Chondrocyte (in vitro differentiated cells): Measurements from ENCODE around the gene FAM204A. TPM values are rescaled to one million over a fixed set of nuclear protein-coding genes. Genes with fewer than 3 reads are reported as not detected.

Experiments used
- DNase-seq: peaks from one replicate; pipeline ENCODE4 v3.0.0; 2021; ENCODE audit warnings: mixed read lengths, low spot score
- H3K27ac Mint-ChIP-seq: one replicate; pipeline ENCODE4 v1.8.0; 2021; ENCODE audit warnings: mild to moderate bottlenecking, moderate library complexity, mixed read lengths; ENCODE audit not compliant: unreplicated experiment
- H3K27me3 Mint-ChIP-seq: 2 replicates; pipeline ENCODE4 v1.8.0; 2021; ENCODE audit warnings: low read depth, mixed read lengths
- H3K36me3 Mint-ChIP-seq: 2 replicates; pipeline ENCODE4 v1.8.0; 2021; ENCODE audit warnings: low read depth, mixed read lengths
- H3K4me1 Mint-ChIP-seq: 2 replicates; pipeline ENCODE4 v1.8.0; 2021; ENCODE audit warnings: low read depth, mild to moderate bottlenecking, mixed read lengths
- H3K4me3 Mint-ChIP-seq: one replicate; pipeline ENCODE4 v1.8.0; 2021; ENCODE audit warnings: mild to moderate bottlenecking, moderate library complexity, mixed read lengths; ENCODE audit not compliant: unreplicated experiment
- H3K9me3 Mint-ChIP-seq: 2 replicates; pipeline ENCODE4 v1.8.0; 2021; ENCODE audit warnings: low read depth, mixed read lengths
- CTCF ChIP-seq: fragments of 200-600 bp; sonication (generic); IDR thresholded peaks from 2 replicates; pipeline ENCODE4 v1.5.0; 2021; ENCODE audit warnings: antibody characterized with exemption, mild to moderate bottlenecking, moderate library complexity
- total RNA-seq: library from RNA; stranded (reverse); gene quantifications from 3 replicates; pipeline ENCODE4 v1.2.1, GENCODE V29; 2021

Gene FAM204A
- total RNA-seq, 1 donor from 2014 or later, result 63.2 TPM

- H3K27ac Mint-ChIP-seq, result no peak overlapping the region
- no peak for DNase-seq
- TF ChIP-seq CTCF, result no peak
- peaks cover 20% of the 10 kb centered on the region for H3K36me3 Mint-ChIP-seq
- H3K4me1 Mint-ChIP-seq, result no peaks in the 10 kb centered on the region
- H3K9me3 Mint-ChIP-seq, result no peaks in the 10 kb centered on the region
- no peaks in the 10 kb centered on the region for H3K27me3 Mint-ChIP-seq
- H3K4me3 Mint-ChIP-seq, result no peak overlapping the region
Observed at GRCh38 chr10:118333871-118334270, 8.3 kb downstream of the FAM204A start.

- no peak for TF ChIP-seq CTCF
- Mint-ChIP-seq H3K27me3 (no peaks in the 10 kb centered on the region), H3K4me3 (no peak overlapping the region), H3K27ac (no peak overlapping the region), H3K9me3 (no peaks in the 10 kb centered on the region), H3K4me1 (no peaks in the 10 kb centered on the region), H3K36me3 (peaks cover 25% of the 10 kb centered on the region)
- DNase-seq, result no peak
Observed at GRCh38 chr10:118332948-118333710, 9.0 kb downstream of the FAM204A start.

- DNase-seq, result no peak
- Mint-ChIP-seq H3K4me3 (no peak overlapping the region), H3K36me3 (peaks cover 27% of the 10 kb centered on the region), H3K27ac (no peak overlapping the region), H3K4me1 (no peaks in the 10 kb centered on the region), H3K9me3 (no peaks in the 10 kb centered on the region), H3K27me3 (no peaks in the 10 kb centered on the region)
- TF ChIP-seq CTCF, result no peak
Observed at GRCh38 chr10:118332236-118332635, 9.9 kb downstream of the FAM204A start.

DNA sequence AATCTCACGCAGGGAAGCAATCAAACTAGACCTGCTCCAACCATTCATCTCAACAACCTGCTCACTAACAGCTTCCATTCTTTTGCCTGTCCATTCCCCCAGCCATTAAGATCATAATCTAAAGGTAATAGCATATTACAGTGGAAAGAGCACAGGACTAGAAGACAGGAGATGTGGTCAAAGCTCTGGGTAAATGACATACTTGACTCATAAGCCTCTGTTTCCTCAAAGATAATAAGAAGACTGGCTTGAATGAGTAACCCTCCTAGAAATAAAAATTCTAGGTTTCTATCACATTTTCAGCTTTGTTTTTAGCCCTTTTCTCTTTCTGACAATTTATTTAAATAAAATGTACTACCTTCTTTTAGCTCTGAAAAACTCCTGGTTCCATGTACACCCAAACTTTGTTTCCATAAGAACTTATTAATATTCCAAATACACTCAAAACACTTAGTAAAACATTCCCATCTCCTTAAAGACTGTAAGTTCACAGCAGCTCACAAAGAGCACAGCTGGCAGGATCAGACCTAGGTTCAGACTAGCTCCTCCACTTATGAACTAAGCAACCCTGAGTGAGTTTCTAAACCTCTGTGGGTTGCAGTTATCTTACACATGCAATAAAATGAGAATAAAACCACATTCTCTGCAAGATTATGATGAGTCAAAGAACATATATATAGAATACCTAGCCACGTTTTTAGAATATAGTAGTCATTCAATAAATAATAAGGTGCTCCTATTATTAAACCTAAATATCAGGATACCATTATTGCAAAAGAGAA, 11.6 kb downstream of the FAM204A start:
- H3K4me3 Mint-ChIP-seq, result no peak overlapping the region
- peaks cover 23% of the 10 kb centered on the region for H3K36me3 Mint-ChIP-seq
- DNase-seq, result no peak
- H3K9me3 Mint-ChIP-seq, result no peaks in the 10 kb centered on the region
- H3K4me1 Mint-ChIP-seq, result no peaks in the 10 kb centered on the region
- no peak for TF ChIP-seq CTCF
- no peaks in the 10 kb centered on the region for H3K27me3 Mint-ChIP-seq
- H3K27ac Mint-ChIP-seq, result no peak overlapping the region

GRCh38 chr10:118324140-118324539, 18.0 kb downstream of the FAM204A start:
- Mint-ChIP-seq H3K4me3 (no peak overlapping the region), H3K9me3 (no peaks in the 10 kb centered on the region), H3K27me3 (no peaks in the 10 kb centered on the region), H3K4me1 (peaks cover 16% of the 10 kb centered on the region), H3K36me3 (peaks cover 23% of the 10 kb centered on the region), H3K27ac (no peak overlapping the region)
- no peak for DNase-seq
- TF ChIP-seq CTCF, result no peak
